Hepatocyte (in vitro differentiated cells): ENCODE measurements around the gene FSHB. TPM values are rescaled to one million over a fixed set of nuclear protein-coding genes. Genes with fewer than 3 reads are reported as not detected.
A peak's percentile ranks its signal among the peaks of the same experiment; 100 is the strongest.

ENCODE experiments used
- DNase-seq: peaks from one replicate; pipeline ENCODE4 v3.0.0-alpha.2; 2016; ENCODE audit warnings: low spot score
- H2AFZ ChIP-seq: fragments of 200-600 bp; sonication (generic); 2 replicates; pipeline ENCODE4 v1.6.0; 2016; ENCODE audit warnings: antibody characterized with exemption, mild to moderate bottlenecking
- H3K27ac ChIP-seq: fragments of 200-600 bp; sonication (generic); 2 replicates; pipeline ENCODE4 v1.5.1; 2016; ENCODE audit warnings: mild to moderate bottlenecking
- H3K27me3 ChIP-seq: fragments of 200-600 bp; sonication (generic); 2 replicates; pipeline ENCODE4 v1.6.1; 2016
- H3K36me3 ChIP-seq: fragments of 200-600 bp; sonication (generic); replicated peaks from 2 replicates; pipeline ENCODE4 v1.5.1; 2016; ENCODE audit warnings: low read depth; ENCODE audit not compliant: insufficient read depth
- H3K4me1 ChIP-seq: fragments of 200-600 bp; sonication (generic); 2 replicates; pipeline ENCODE4 v1.5.1; 2016; ENCODE audit warnings: mild to moderate bottlenecking, moderate library complexity; ENCODE audit not compliant: insufficient read depth
- H3K4me2 ChIP-seq: fragments of 200-600 bp; sonication (generic); 2 replicates; pipeline ENCODE4 v1.6.0; 2016
- H3K4me3 ChIP-seq: fragments of 200-600 bp; sonication (generic); 2 replicates; pipeline ENCODE4 v1.5.1; 2016; ENCODE audit warnings: mild to moderate bottlenecking
- H3K79me2 ChIP-seq: fragments of 200-600 bp; sonication (generic); 2 replicates; pipeline ENCODE4 v1.6.0; 2017; ENCODE audit warnings: mild to moderate bottlenecking
- H3K9me2 ChIP-seq: fragments of 200-600 bp; sonication (generic); replicated peaks from 2 replicates; pipeline ENCODE4 v1.6.0; 2017; ENCODE audit warnings: mild to moderate bottlenecking; ENCODE audit not compliant: insufficient read depth
- H3K9me3 ChIP-seq: fragments of 200-600 bp; sonication (generic); 2 replicates; pipeline ENCODE4 v1.5.1; 2016; ENCODE audit warnings: low read depth, mild to moderate bottlenecking
- H4K20me1 ChIP-seq: fragments of 200-600 bp; sonication (generic); 2 replicates; pipeline ENCODE4 v1.6.0; 2016; ENCODE audit warnings: mild to moderate bottlenecking; ENCODE audit not compliant: insufficient read depth, poor library complexity, severe bottlenecking
- CTCF ChIP-seq: fragments of 200-600 bp; sonication (generic); IDR thresholded peaks from 2 replicates; pipeline ENCODE4 v1.5.1; 2016; ENCODE audit warnings: antibody characterized with exemption, mild to moderate bottlenecking; ENCODE audit not compliant: poor library complexity
- EZH2 ChIP-seq: fragments of 200-600 bp; sonication (generic); IDR thresholded peaks from 2 replicates; pipeline ENCODE4 v1.6.1; 2016; ENCODE audit warnings: antibody characterized with exemption, mild to moderate bottlenecking, borderline replicate concordance
- EZH2phosphoT487 ChIP-seq: fragments of 200-600 bp; sonication (generic); IDR thresholded peaks from one replicate; pipeline ENCODE4 v1.6.1; 2018; ENCODE audit warnings: antibody characterized with exemption, mild to moderate bottlenecking, low read depth, moderate library complexity; ENCODE audit not compliant: unreplicated experiment, severe bottlenecking
- WGBS: methylation state at CpG from one replicate; pipeline ENCODE4 v1.1.6; 2016; ENCODE audit warnings: low lambda C conversion rate; ENCODE audit errors: missing lambda C conversion rate; 5-methylcytosine and 5-hydroxymethylcytosine counted together
- polyA plus RNA-seq: library from polyadenylated mRNA; unstranded; fragments of >200 nt; fragmentation: Nextera tagmentation; extraction: Ambion mirVana; gene quantifications from 2 replicates; pipeline ENCODE4 v1.2.1, GENCODE V29; 2016
- total RNA-seq: library from RNA; depleted of rRNA; stranded (reverse); fragments of >200 nt; gene quantifications from 2 replicates; pipeline ENCODE4 v1.2.3, GENCODE V29; 2014

FSHB gene
- total and polyA plus RNA-seq, 2 experiments from 2014 or later = not detected

- Histone ChIP-seq H3K4me2 (no peak overlapping the region), H2AFZ (no peak overlapping the region), H3K4me3 (no peak overlapping the region), H4K20me1 (no peaks in the 10 kb centered on the region), H3K27me3 (no peaks in the 10 kb centered on the region), H3K27ac (no peak overlapping the region), H3K4me1 (no peaks in the 10 kb centered on the region), H3K9me3 (no peaks in the 10 kb centered on the region), H3K79me2 (no peaks in the 10 kb centered on the region), H3K9me2 (no peaks in the 10 kb centered on the region), H3K36me3 (no peaks in the 10 kb centered on the region)
- no peak for TF ChIP-seq EZH2phosphoT487
- TF ChIP-seq CTCF = no peak
- TF ChIP-seq EZH2 = no peak
- WGBS = 15% methylated on average over 1 of the region's 1 CpG
- peak; percentile 8 for DNase-seq
Measured at GRCh38 chr11:30244265-30244664, 13.5 kb downstream of the FSHB start.

GRCh38 chr11:30245621-30246020 is 14.8 kb downstream of the FSHB start:
- H3K9me2 ChIP-seq = no peaks in the 10 kb centered on the region
- H4K20me1 ChIP-seq = no peaks in the 10 kb centered on the region
- WGBS = 16% methylated on average over 2 of the region's 2 CpGs
- no peaks in the 10 kb centered on the region for H3K36me3 ChIP-seq
- H3K4me3 ChIP-seq = no peak overlapping the region
- no peak overlapping the region for H2AFZ ChIP-seq
- no peak for TF ChIP-seq CTCF
- no peak for TF ChIP-seq EZH2
- TF ChIP-seq EZH2phosphoT487 = no peak
- no peaks in the 10 kb centered on the region for H3K79me2 ChIP-seq
- DNase-seq = no peak
- no peak overlapping the region for H3K27ac ChIP-seq
- no peaks in the 10 kb centered on the region for H3K4me1 ChIP-seq
- H3K9me3 ChIP-seq = no peaks in the 10 kb centered on the region
- no peak overlapping the region for H3K4me2 ChIP-seq
- no peaks in the 10 kb centered on the region for H3K27me3 ChIP-seq

- Histone ChIP-seq H3K27ac (no peak overlapping the region), H3K4me2 (no peak overlapping the region), H3K79me2 (no peaks in the 10 kb centered on the region), H4K20me1 (no peaks in the 10 kb centered on the region), H3K9me3 (no peaks in the 10 kb centered on the region), H3K36me3 (no peaks in the 10 kb centered on the region), H3K9me2 (no peaks in the 10 kb centered on the region), H3K4me3 (no peak overlapping the region), H2AFZ (no peak overlapping the region), H3K4me1 (no peaks in the 10 kb centered on the region), H3K27me3 (no peaks in the 10 kb centered on the region)
- no peak for DNase-seq
- WGBS = 61% methylated on average over 3 of the region's 3 CpGs
- TF ChIP-seq EZH2phosphoT487 (no peak), CTCF (no peak), EZH2 (no peak)
Measured at GRCh38 chr11:30254307-30255298, 23.8 kb downstream of the FSHB start.
